A549 treated with CORT108297 at 1 μM for 4 hours (cell line): ENCODE measurements around the gene RXRB. TPM values are rescaled to one million over a fixed set of nuclear protein-coding genes. Genes with fewer than 3 reads are reported as not detected.

Source experiments
- total RNA-seq: library from RNA; stranded (reverse); fragments of 200-300 nt; extraction: Qiagen RNA extraction; gene quantifications from 5 replicates; pipeline ENCODE4 v1.2.3, GENCODE V29; 2022

RXRB gene
- 18.0 to 24.0 TPM (median 21.6 TPM) in 5 replicates for total RNA-seq

DNA sequence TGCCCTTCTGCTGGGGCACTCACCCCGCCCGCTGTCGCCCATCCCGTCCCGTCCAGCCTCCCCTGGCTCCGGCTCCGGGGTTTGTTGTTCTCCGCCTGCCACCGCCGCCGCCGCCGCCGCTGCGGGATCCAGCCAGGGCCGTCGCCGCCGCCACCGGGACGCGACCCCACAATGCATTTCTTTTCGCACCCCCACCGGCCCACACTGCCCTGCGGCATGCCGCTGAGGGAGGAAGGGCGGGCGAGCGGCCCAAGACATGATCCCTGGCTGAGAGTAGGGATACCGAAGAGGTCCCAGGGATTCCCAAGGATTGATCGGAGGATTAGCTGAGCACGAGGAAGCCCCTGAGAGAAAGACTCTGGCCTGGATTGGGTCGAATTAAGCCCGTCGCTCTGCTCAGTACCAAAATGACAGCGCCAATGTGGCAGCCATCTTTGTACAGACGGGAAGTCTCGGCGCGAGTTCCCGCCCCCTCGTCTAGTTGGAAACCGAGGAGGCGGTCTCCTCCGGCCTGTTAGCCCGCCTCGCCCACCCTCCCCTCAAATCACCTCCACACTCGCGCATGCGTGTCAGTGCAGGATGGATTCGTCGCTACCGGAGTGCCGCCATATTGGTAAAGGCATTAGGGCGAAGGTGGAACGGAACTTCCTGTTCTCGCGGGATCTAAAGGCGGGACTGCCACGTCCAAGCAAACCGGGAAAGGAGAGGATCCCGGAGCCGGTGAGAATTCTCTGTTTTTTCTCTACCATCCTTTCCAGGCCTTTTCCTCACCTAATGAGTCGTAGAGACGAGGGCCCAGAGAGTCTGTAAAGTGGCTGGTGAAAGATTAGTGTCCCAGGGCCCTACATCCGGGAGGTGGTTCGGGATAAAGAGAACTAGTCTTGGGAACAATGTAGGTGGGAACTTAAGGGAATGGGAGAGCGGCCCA, at the start of gene RXRB, which contains the start of gene SLC39A7:
RXRB (minus strand) TSS at position 447 of the 928 bp plus-strand sequence; CDS start at position 258, 189 bp downstream.
SLC39A7 (plus strand) TSS at position 649 of the 928 bp plus-strand sequence. CDS start 379 bp downstream, outside the sequence.

DNA sequence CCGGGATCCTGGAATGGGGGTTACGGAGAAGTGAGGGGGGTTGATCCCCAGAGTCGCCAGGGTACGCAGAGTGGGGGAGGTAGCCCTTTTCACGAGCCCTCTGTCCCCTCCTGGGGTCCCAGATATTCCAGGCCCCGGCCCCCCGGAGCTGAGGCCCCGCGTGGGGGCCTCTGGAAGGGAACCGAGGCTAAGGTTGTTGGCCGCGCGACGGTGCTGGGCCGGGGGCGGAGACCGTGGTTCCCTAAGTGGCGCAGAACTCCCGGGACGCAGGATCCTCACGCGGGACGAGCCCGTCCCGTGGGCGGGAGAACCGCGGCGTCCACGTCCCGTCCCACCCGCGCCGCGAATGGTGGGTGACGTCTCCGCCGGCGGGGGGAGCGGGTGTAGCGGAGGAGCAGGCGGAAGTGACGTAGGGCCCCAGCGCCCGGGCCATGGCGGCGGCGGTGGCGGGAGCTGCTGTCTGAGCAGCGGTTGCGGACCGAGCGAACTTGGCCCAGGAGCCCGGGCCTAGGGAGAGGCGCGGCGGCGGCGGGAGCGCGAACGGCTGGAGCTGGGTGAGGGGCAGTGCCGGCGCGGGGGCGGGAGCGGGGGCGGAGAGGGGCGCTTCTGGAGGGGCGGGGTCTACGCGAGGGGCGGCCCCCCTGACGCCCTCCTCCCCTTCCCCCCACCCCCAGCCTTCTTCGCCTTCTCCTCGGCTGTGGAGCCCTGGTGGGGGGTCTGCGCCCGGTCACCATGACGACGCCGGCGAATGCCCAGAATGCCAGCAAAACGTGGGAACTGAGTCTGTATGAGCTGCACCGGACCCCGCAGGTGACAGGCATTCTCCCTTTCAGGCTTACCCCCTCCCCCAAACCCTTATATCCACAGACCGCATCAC, 7.9 kb upstream of the RXRB start, which contains the start of gene RING1:
RING1 (plus strand) TSS at position 410 of the 877 bp plus-strand sequence; CDS start at position 733, 323 bp downstream.

DNA sequence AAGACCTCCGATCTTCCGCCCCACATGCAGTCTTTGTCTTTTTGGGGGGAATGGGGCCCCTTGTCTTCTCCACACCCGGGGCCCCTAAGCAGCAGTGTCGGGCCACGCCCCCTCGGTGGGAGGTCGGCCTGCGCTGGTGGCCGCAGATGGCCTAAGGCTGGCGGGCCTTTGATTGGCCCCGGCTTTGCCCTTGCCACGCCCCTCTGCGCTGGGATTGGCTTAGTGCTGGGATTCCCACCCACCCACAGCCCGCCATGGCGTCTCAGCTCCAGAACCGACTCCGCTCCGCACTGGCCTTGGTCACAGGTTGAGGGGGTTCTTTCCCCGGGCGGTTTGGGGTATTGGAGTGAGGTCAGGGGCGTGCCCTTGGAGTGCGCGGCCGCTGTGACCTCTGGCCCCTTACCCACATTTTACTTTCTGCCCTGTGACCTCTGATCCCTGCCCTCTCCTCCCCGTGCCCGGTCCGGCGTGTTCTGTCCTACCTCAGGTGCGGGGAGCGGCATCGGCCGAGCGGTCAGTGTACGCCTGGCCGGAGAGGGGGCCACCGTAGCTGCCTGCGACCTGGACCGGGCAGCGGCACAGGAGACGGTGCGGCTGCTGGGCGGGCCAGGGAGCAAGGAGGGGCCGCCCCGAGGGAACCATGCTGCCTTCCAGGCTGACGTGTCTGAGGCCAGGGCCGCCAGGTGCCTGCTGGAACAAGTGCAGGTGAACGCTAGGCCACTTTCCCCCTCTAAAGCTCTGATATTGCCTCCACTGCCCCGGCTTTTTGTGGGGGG, 4.1 kb upstream of the RXRB start, which contains the start of gene HSD17B8:
HSD17B8 (plus strand) TSS at position 241 of the 776 bp plus-strand sequence; CDS start at position 255, 14 bp downstream.

DNA sequence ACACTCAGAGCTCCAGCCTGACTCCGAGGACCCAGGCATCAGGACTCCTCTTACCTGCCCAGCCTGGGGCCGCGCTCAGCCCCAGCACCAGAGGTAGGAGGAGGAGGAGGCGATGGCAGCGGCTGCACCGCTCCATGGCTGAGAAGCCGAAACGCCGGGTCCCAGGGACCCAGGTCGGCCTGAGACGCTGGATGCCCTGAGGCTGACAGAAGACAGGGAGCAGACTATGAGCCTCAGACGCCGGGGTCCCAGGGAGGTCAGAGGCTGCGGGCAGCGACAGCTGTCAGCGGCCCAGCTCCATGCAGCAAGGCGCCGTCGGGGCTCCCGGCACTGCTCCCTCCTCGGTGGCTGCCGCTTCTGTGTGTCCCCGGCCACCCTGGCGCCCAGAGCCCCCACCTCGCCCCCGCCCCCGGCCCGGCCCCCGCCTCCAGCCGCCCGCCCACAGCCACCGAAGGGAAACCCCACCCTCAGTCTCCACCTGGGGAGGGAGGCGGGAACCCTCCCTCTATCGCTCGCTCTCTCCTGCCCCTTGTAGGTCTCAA, 8.3 kb downstream of the RXRB start, which contains the start of gene COL11A2:
COL11A2 (minus strand) TSS at position 363 of the 542 bp plus-strand sequence; CDS start at position 136, 227 bp downstream.

Other genes with a start within 250 kb of the RXRB start
- 2.4 to 3.6 TPM (median 2.7 TPM) in 5 replicates for gene HLA-DMA, start 247.6 kb downstream of the RXRB start, total RNA-seq
- gene BRD2, start 232.1 kb downstream of the RXRB start, total RNA-seq = 121 to 148 TPM (median 126 TPM) in 5 replicates
- 0.14 TPM in 1 of 5 replicates, not detected in the others for gene HLA-DOA, start 191.1 kb downstream of the RXRB start, total RNA-seq
- 0.05 to 0.22 TPM in 2 of 5 replicates, not detected in the others for gene HLA-DPA1, start 127.0 kb downstream of the RXRB start, total RNA-seq
- gene HLA-DPB1, start 124.7 kb downstream of the RXRB start, total RNA-seq = not detected in 5 replicates
- 0.52 to 1.2 TPM (median 0.92 TPM) in 5 replicates for gene COL11A2, start 8.2 kb downstream of the RXRB start, total RNA-seq
- 111 to 117 TPM (median 113 TPM) in 5 replicates for gene SLC39A7, start 202 bp upstream of the RXRB start, total RNA-seq
- 12.9 to 17.5 TPM (median 16.9 TPM) in 5 replicates for gene HSD17B8, start 4.0 kb upstream of the RXRB start, total RNA-seq
- 19.3 to 27.2 TPM (median 25.7 TPM) in 5 replicates for gene RING1, start 7.8 kb upstream of the RXRB start, total RNA-seq
- 14.1 to 20.3 TPM (median 17.1 TPM) in 5 replicates for gene VPS52, start 71.2 kb upstream of the RXRB start, total RNA-seq
- gene RPS18, start 71.4 kb upstream of the RXRB start, total RNA-seq = 2,485 to 2,639 TPM (median 2,575 TPM) in 5 replicates
- gene B3GALT4, start 76.5 kb upstream of the RXRB start, total RNA-seq = 0.42 to 0.93 TPM (median 0.72 TPM) in 5 replicates
- 55.2 to 60.7 TPM (median 56.9 TPM) in 5 replicates for gene WDR46, start 88.6 kb upstream of the RXRB start, total RNA-seq
- gene PFDN6, start 88.9 kb upstream of the RXRB start, total RNA-seq = 98.0 to 128 TPM (median 112 TPM) in 5 replicates
- gene RGL2, start 98.3 kb upstream of the RXRB start, total RNA-seq = 11.1 to 16.5 TPM (median 15.2 TPM) in 5 replicates
- gene TAPBP, start 113.4 kb upstream of the RXRB start, total RNA-seq = 39.1 to 43.3 TPM (median 40.3 TPM) in 5 replicates
- 2.3 to 4.3 TPM (median 4.1 TPM) in 5 replicates for gene ZBTB22, start 117.1 kb upstream of the RXRB start, total RNA-seq
- gene DAXX, start 122.3 kb upstream of the RXRB start, total RNA-seq = 34.7 to 45.1 TPM (median 36.7 TPM) in 5 replicates
- 41.3 to 47.9 TPM (median 45.8 TPM) in 5 replicates for gene KIFC1, start 191.2 kb upstream of the RXRB start, total RNA-seq
- gene PHF1, start 210.3 kb upstream of the RXRB start, total RNA-seq = 12.9 to 20.5 TPM (median 18.7 TPM) in 5 replicates
- gene CUTA, start 217.4 kb upstream of the RXRB start, total RNA-seq = 179 to 238 TPM (median 212 TPM) in 5 replicates
- 3.2 to 6.4 TPM (median 5.2 TPM) in 5 replicates for gene SYNGAP1, start 219.4 kb upstream of the RXRB start, total RNA-seq